ENCODE results near the gene AKNAD1.

The AKNAD1 gene

GRCh38 chr1:108863984-108864383 lies 7.1 kb upstream of the AKNAD1 start:
- no peak for DNase-seq

GRCh38 chr1:108862698-108863477 lies 6.0 kb upstream of the AKNAD1 start:
- no peak for DNase-seq

- no peak for DNase-seq
Observed at GRCh38 chr1:108862017-108862610, 5.2 kb upstream of the AKNAD1 start.

GRCh38 chr1:108861566-108861965 lies 4.7 kb upstream of the AKNAD1 start:
- DNase-seq = no peak

GRCh38 chr1:108860190-108860907 lies 3.5 kb upstream of the AKNAD1 start:
- DNase-seq = no peak

GRCh38 chr1:108858230-108858950 lies 1.5 kb upstream of the AKNAD1 start:
- DNase-seq = peak in 1 of 58 donors; percentile 5

- no peak for DNase-seq
Observed at GRCh38 chr1:108854221-108855019, 2.5 kb downstream of the AKNAD1 start.

GRCh38 chr1:108852221-108852975 lies 4.5 kb downstream of the AKNAD1 start:
- peak in 12 of 58 donors; percentile 9 to 45 (median 22) for DNase-seq

- no peak for DNase-seq
Observed at GRCh38 chr1:108851567-108851966, 5.3 kb downstream of the AKNAD1 start.

GRCh38 chr1:108850929-108851328 lies 6.0 kb downstream of the AKNAD1 start:
- DNase-seq = no peak

- DNase-seq = no peak
Observed at GRCh38 chr1:108848806-108849205, 8.1 kb downstream of the AKNAD1 start.

- peak in 2 of 58 donors; percentile 18 to 27 for DNase-seq
Observed at GRCh38 chr1:108847494-108847893, 9.4 kb downstream of the AKNAD1 start.

- DNase-seq = no peak
Observed at GRCh38 chr1:108845991-108846390, 10.9 kb downstream of the AKNAD1 start.

- DNase-seq = no peak
Observed at GRCh38 chr1:108845446-108845845, 11.4 kb downstream of the AKNAD1 start.

GRCh38 chr1:108843390-108844137 lies 13.3 kb downstream of the AKNAD1 start:
- DNase-seq = no peak

GRCh38 chr1:108842525-108843181 lies 14.2 kb downstream of the AKNAD1 start:
- no peak for DNase-seq

- DNase-seq = no peak
Observed at GRCh38 chr1:108841703-108842102, 15.2 kb downstream of the AKNAD1 start.

GRCh38 chr1:108832929-108833328 lies 24.0 kb downstream of the AKNAD1 start:
- no peak for DNase-seq

- no peak for DNase-seq
Observed at GRCh38 chr1:108831225-108831624, 25.7 kb downstream of the AKNAD1 start.
